A549 (cell line): ENCODE data around the gene SLCO3A1. TPM values are rescaled to one million over a fixed set of nuclear protein-coding genes. Genes with fewer than 3 reads are reported as not detected.

Source experiments
- ATAC-seq, 2 experiments: fragments of 200-7000 bp in 1 of 2; fragments of >200 bp in 1 of 2; cut with Nextera tagmentation in 1 of 2; cut with Tn5 transposase in 1 of 2; 3 replicates each; pipeline versions ENCODE4 v1.8.0 to v1.9.1; 2018 to 2020; ENCODE audit warnings: mild to moderate bottlenecking in 1 of 2, moderate library complexity in 1 of 2
- CTCF ChIA-PET: fragments of 300-600 bp; sonication (Branson Sonifier 250); formaldehyde crosslinking; extraction: SDS; loops from one replicate; lab custom pipeline; 2021; ENCODE audit warnings: antibody characterized with exemption, inconsistent platforms; lab: Yijun Ruan, JAX
- POLR2A ChIA-PET: fragments of 350-600 bp; formaldehyde crosslinking; extraction: SDS; loops from one replicate; lab custom pipeline; 2021; ENCODE audit warnings: antibody characterized with exemption, inconsistent platforms; lab: Yijun Ruan, JAX
- DNase-seq, 2 experiments: peaks; one replicate each; pipeline versions ENCODE4 v3.0.0 to v3.0.0-alpha.2; 2011 to 2016; ENCODE audit warnings: low read depth in 1 of 2, low spot score in 1 of 2
- FAIRE-seq: peaks from 2 replicates; lab custom pipeline; 2011; peaks lifted over from hg19 to GRCh38; lab: Jason Lieb, UNC
- H3K27ac ChIP-seq, 2 experiments: fragments of >200 bp; sonication (Bioruptor Twin); formaldehyde crosslinking; 3 replicates each; pipeline ENCODE4 v1.5.1; 2016 to 2017
- H3K4me1 ChIP-seq: fragments of >200 bp; sonication (Bioruptor Twin); formaldehyde crosslinking; 3 replicates; pipeline ENCODE4 v1.6.1; 2016
- H3K4me2 ChIP-seq: fragments of >200 bp; sonication (Bioruptor Twin); formaldehyde crosslinking; 3 replicates; pipeline ENCODE4 v1.6.1; 2016
- H3K4me3 ChIP-seq: fragments of >200 bp; sonication (Bioruptor Twin); formaldehyde crosslinking; 3 replicates; pipeline ENCODE4 v1.5.1; 2016
- H3K9me3 ChIP-seq: fragments of >200 bp; sonication (Bioruptor Twin); formaldehyde crosslinking; 3 replicates; pipeline ENCODE4 v1.6.1; 2016
- ATOH8 ChIP-seq: fragments of 250-450 bp; sonication (Bioruptor Pico); IDR thresholded peaks from 2 replicates; pipeline ENCODE4 v1.5.0; 2020; ENCODE audit warnings: low read depth, mild to moderate bottlenecking, moderate library complexity
- EHF ChIP-seq: fragments of 250-450 bp; sonication (Bioruptor Pico); IDR thresholded peaks from 2 replicates; pipeline ENCODE4 v1.5.0; 2020; ENCODE audit warnings: mild to moderate bottlenecking
- EHMT2 ChIP-seq: fragments of 200-600 bp; sonication (generic); IDR thresholded peaks from 2 replicates; pipeline ENCODE4 v1.6.1; 2016; ENCODE audit warnings: antibody characterized with exemption, low read depth, mild to moderate bottlenecking, moderate library complexity
- FOXS1 ChIP-seq: fragments of 250-450 bp; sonication (Bioruptor Pico); IDR thresholded peaks from 2 replicates; pipeline ENCODE4 v1.5.0; 2020; ENCODE audit warnings: mild to moderate bottlenecking, moderate library complexity
- GATA3 ChIP-seq: IDR thresholded peaks from 2 replicates; pipeline ENCODE4 v1.6.1; 2012; ENCODE audit warnings: borderline replicate concordance
- HES2 ChIP-seq: fragments of >200 bp; sonication (Bioruptor Twin); formaldehyde crosslinking; IDR thresholded peaks from 2 replicates; pipeline ENCODE4 v1.6.1; 2016
- HOXB13 ChIP-seq: fragments of 250-450 bp; sonication (Bioruptor Pico); IDR thresholded peaks from 2 replicates; pipeline ENCODE4 v1.5.0; 2020; ENCODE audit warnings: low read depth, mild to moderate bottlenecking, moderate library complexity
- MAFK ChIP-seq: fragments of 450-650 bp; IDR thresholded peaks from 2 replicates; pipeline ENCODE4 v1.6.1; 2014; ENCODE audit not compliant: partially characterized antibody
- NPAS2 ChIP-seq: fragments of 250-450 bp; sonication (Bioruptor Pico); IDR thresholded peaks from 2 replicates; pipeline ENCODE4 v1.8.0; 2022; ENCODE audit warnings: mild to moderate bottlenecking, moderate library complexity, borderline replicate concordance
- POLR2A ChIP-seq: IDR thresholded peaks from 2 replicates; pipeline ENCODE4 v1.6.1; 2012; ENCODE audit warnings: mild to moderate bottlenecking, low read length
- TFCP2L1 ChIP-seq: fragments of 250-450 bp; sonication (Bioruptor Pico); IDR thresholded peaks from 2 replicates; pipeline ENCODE4 v1.5.0; 2021; ENCODE audit warnings: mild to moderate bottlenecking
- USF2 ChIP-seq: fragments of 450-650 bp; IDR thresholded peaks from 2 replicates; pipeline ENCODE4 v1.6.1; 2014; ENCODE audit warnings: antibody characterized with exemption
- ZNF302 ChIP-seq: fragments of 250-450 bp; sonication (Bioruptor Pico); IDR thresholded peaks from 2 replicates; pipeline ENCODE4 v1.9.0; 2021; ENCODE audit warnings: inconsistent platforms, mild to moderate bottlenecking, moderate library complexity
- WGBS: methylation state at CpG from one replicate; pipeline ENCODE4 v1.1.6; 2017; ENCODE audit errors: missing lambda C conversion rate; 5-methylcytosine and 5-hydroxymethylcytosine counted together
- polyA plus RNA-seq, 4 experiments: library from polyadenylated mRNA; depleted of rRNA in 3 of 4; stranded (reverse); fragments of >200 nt; fragmentation: RNase III in 1 of 4; extraction: RNeasy Plus Mini Kit Qiagen cat#74134 plus additional on column Dnase treatment in 1 of 4; gene quantifications; 2 replicates in 3 of 4; 3 replicates in 1 of 4; pipeline ENCODE4 v1.2.3, GENCODE V29; 2011 to 2017
- TF ChIP-seq, protein P1 (sequence below): fragments of 150-350 bp; IDR thresholded peaks from 2 replicates; pipeline ENCODE4 v1.6.1; 2014; ENCODE audit warnings: low read depth, mild to moderate bottlenecking, low read length
- TF ChIP-seq, protein P2 (sequence below): IDR thresholded peaks from 2 replicates; pipeline ENCODE4 v1.6.1; 2012

Gene SLCO3A1
- polyA plus RNA-seq, 2 of the 4 experiments (the other 2 are of a cell fraction), result 16.8 to 17.0 TPM

DNA sequence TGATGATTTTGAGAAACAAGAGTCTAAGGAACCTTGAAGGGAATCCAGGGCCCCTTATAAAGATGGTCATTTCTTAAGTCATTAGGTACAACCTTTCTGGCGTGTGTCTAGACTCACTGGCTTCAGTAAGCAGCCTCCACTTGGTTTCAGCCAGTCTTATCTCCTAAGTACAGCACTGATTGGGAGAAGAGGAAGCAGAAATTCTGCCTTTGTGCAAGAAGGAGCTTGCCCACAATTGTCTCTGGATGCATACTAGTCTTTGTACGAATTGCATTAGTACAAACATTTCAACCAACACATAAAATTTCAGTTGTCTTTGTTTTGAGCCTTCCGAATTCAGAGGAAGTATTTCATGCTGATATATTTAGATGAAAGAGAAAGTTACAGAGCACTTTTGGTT is 139.4 kb downstream of the SLCO3A1 start:
- ATAC-seq, result no peak
- Histone ChIP-seq H3K4me2 (no peak overlapping the region), H3K4me1 (no peaks in the 10 kb centered on the region), H3K9me3 (no peaks in the 10 kb centered on the region), H3K27ac (no peak overlapping the region), H3K4me3 (no peak overlapping the region)
- DNase-seq, result no peak
- no peak for TF ChIP-seq ZNF302 (CRISPR knock-in tag)
- TF ChIP-seq, protein P1, sequence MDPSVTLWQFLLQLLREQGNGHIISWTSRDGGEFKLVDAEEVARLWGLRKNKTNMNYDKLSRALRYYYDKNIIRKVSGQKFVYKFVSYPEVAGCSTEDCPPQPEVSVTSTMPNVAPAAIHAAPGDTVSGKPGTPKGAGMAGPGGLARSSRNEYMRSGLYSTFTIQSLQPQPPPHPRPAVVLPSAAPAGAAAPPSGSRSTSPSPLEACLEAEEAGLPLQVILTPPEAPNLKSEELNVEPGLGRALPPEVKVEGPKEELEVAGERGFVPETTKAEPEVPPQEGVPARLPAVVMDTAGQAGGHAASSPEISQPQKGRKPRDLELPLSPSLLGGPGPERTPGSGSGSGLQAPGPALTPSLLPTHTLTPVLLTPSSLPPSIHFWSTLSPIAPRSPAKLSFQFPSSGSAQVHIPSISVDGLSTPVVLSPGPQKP, result no peak
- POLR2A ChIA-PET, result no interaction called here
- CTCF ChIA-PET, result interaction anchor here (1.9 to 8.0 kb wide), 2 partner anchors 12 to 286 kb away, joined by 6 to 45 read pairs; no protein-coding TSS in a partner anchor
- FAIRE-seq, result no peak
- 70% methylated on average over 3 of the region's 3 CpGs for WGBS

- ATAC-seq, result no peak
- Histone ChIP-seq H3K9me3 (no peaks in the 10 kb centered on the region), H3K27ac (no peak overlapping the region), H3K4me3 (no peak overlapping the region), H3K4me1 (no peaks in the 10 kb centered on the region)
- CTCF ChIA-PET, result interaction anchor here (0.7 to 8.0 kb wide), 3 partner anchors 9 to 27 kb away, joined by 3 to 45 read pairs (median 4); no protein-coding TSS in a partner anchor
- no peak for FAIRE-seq
- WGBS, result 91% methylated on average over 3 of the region's 3 CpGs
- POLR2A ChIA-PET, result no interaction called here
- TF ChIP-seq MAFK, result peak; percentile 78
- TF ChIP-seq, protein P2, sequence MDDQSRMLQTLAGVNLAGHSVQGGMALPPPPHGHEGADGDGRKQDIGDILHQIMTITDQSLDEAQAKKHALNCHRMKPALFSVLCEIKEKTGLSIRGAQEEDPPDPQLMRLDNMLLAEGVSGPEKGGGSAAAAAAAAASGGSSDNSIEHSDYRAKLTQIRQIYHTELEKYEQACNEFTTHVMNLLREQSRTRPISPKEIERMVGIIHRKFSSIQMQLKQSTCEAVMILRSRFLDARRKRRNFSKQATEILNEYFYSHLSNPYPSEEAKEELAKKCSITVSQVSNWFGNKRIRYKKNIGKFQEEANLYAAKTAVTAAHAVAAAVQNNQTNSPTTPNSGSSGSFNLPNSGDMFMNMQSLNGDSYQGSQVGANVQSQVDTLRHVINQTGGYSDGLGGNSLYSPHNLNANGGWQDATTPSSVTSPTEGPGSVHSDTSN, result no peak
- TF ChIP-seq, all 56 proteins: peak for 1
- no peak for DNase-seq
- H3K4me2 ChIP-seq, result no peak overlapping the region
Observed at GRCh38 chr15:91995146-91995545, 141.6 kb downstream of the SLCO3A1 start.

- ATAC-seq, result no peak
- Histone ChIP-seq H3K27ac (no peak overlapping the region), H3K9me3 (no peaks in the 10 kb centered on the region), H3K4me2 (no peak overlapping the region)
- peak; percentile 23 for FAIRE-seq
- POLR2A ChIA-PET, result no interaction called here
- TF ChIP-seq, protein P1, result no peak
- TF ChIP-seq HOXB13 (CRISPR knock-in tag) (no peak), HES2 (no peak), TFCP2L1 (CRISPR knock-in tag) (no peak), ATOH8 (CRISPR knock-in tag) (no peak), POLR2A (no peak), USF2 (no peak), EHMT2 (no peak), GATA3 (no peak)
- TF ChIP-seq, all 56 proteins: peak for 0
- Histone ChIP-seq H3K4me3 (no peak overlapping the region), H3K4me1 (no peaks in the 10 kb centered on the region)
- 32% methylated on average over 2 of the region's 2 CpGs for WGBS
- CTCF ChIA-PET, result interaction anchor here (0.9 to 8.0 kb wide), 5 partner anchors 8 to 141 kb away, joined by 3 to 45 read pairs (median 3); no protein-coding TSS in a partner anchor
- no peak for DNase-seq
Observed at GRCh38 chr15:91997163-91997562, 143.7 kb downstream of the SLCO3A1 start.

GRCh38 chr15:92000709-92001108 is 147.2 kb downstream of the SLCO3A1 start:
- WGBS, result 68% methylated on average over 6 of the region's 6 CpGs
- CTCF ChIA-PET, result interaction anchor here (0.6 to 1.5 kb wide), 4 partner anchors 18 to 268 kb away, joined by 3 to 5 read pairs (median 4); no protein-coding TSS in a partner anchor
- TF ChIP-seq EHF (CRISPR knock-in tag) (no peak), NPAS2 (CRISPR knock-in tag) (no peak), FOXS1 (no peak)
- TF ChIP-seq, protein P1, result no peak
- TF ChIP-seq, all 56 proteins: peak for 0
- Histone ChIP-seq H3K27ac (no peak overlapping the region), H3K4me1 (no peaks in the 10 kb centered on the region), H3K4me2 (no peak overlapping the region), H3K4me3 (no peak overlapping the region), H3K9me3 (no peaks in the 10 kb centered on the region)
- POLR2A ChIA-PET, result no interaction called here
- DNase-seq (no peak), ATAC-seq (no peak), FAIRE-seq (no peak)
